HCT116 (cell line): Measurements from ENCODE around the gene FBXL7. TPM values are rescaled to one million over a fixed set of nuclear protein-coding genes. Genes with fewer than 3 reads are reported as not detected.

Source experiments
- ATAC-seq: fragments of 200-7000 bp; cut with Tn5 transposase; 2 replicates; pipeline ENCODE4 v1.9.1; 2020; ENCODE audit warnings: mild to moderate bottlenecking, moderate library complexity
- BruUV-seq: library from RNA; stranded (reverse); fragments of 400-500 nt; replicated peaks from 2 replicates; lab custom pipeline; 2021; lab: Mats Ljungman, UMichigan
- CTCF ChIA-PET: fragments of 300-600 bp; sonication (Branson Sonifier 250); formaldehyde crosslinking; loops from one replicate; lab custom pipeline; 2021; ENCODE audit warnings: antibody characterized with exemption; lab: Charles Lee
- POLR2A ChIA-PET: fragments of 300-600, 350-600 bp; sonication (Branson Sonifier 250); formaldehyde crosslinking; loops from one replicate; lab custom pipeline; 2021; ENCODE audit warnings: antibody characterized with exemption; lab: Charles Lee
- RAD21 ChIA-PET, 2 experiments: fragments of 300-600 bp; sonication (Branson Sonifier 250); formaldehyde crosslinking; loops; one replicate each; lab custom pipeline; 2023; ENCODE audit warnings: low total read pairs in 2 of 2; ENCODE audit not compliant: uncharacterized antibody in 2 of 2, unreplicated experiment in 2 of 2, low non-redundant PET in 1 of 2; lab: Charles Lee
- DNase-seq: peaks from one replicate; pipeline ENCODE4 v3.0.0-alpha.2; 2010; ENCODE audit warnings: low read depth, low spot score
- H2AFZ ChIP-seq: fragments of 200-600 bp; shearing (Covaris generic), sonication (generic); 2 replicates; pipeline ENCODE4 v1.6.1; 2017; ENCODE audit warnings: low read depth, mixed run types, mixed read lengths, antibody characterized with exemption, low read length; ENCODE audit not compliant: poor library complexity, severe bottlenecking
- H3K27ac ChIP-seq: 2 replicates; pipeline ENCODE4 v1.5.1; 2012; ENCODE audit warnings: low read depth, low read length
- H3K27me3 ChIP-seq: fragments of 200-600 bp; sonication (generic); 2 replicates; pipeline ENCODE4 v1.6.1; 2016; ENCODE audit warnings: mixed run types, low read length, mixed read lengths; ENCODE audit not compliant: insufficient read depth
- H3K36me3 ChIP-seq, 2 experiments: fragments of 200-500 bp in 1 of 2; fragments of 200-600 bp in 1 of 2; sonication (Bioruptor generic) in 1 of 2; sonication (generic) in 1 of 2; 2 replicates each; pipeline versions ENCODE4 v1.5.1 to v1.6.1; 2014 to 2016; ENCODE audit warnings: low read length in 2 of 2, inconsistent platforms in 1 of 2, mixed read lengths in 1 of 2, mixed run types in 1 of 2; ENCODE audit not compliant: insufficient read depth in 2 of 2, control insufficient read depth in 1 of 2
- H3K4me1 ChIP-seq, 2 experiments: fragments of 200-600 bp in 1 of 2; sonication (generic) in 1 of 2; 2 replicates each; pipeline versions ENCODE4 v1.5.1 to v1.6.1; 2012 to 2017; ENCODE audit warnings: low read length in 2 of 2, inconsistent platforms in 1 of 2, mild to moderate bottlenecking in 1 of 2, mixed read lengths in 1 of 2, mixed run types in 1 of 2, moderate library complexity in 1 of 2; ENCODE audit not compliant: insufficient read depth in 2 of 2, control insufficient read depth in 1 of 2
- H3K4me2 ChIP-seq: fragments of 200-600 bp; sonication (generic); 2 replicates; pipeline ENCODE4 v1.6.1; 2017; ENCODE audit warnings: mixed run types, low read length, mixed read lengths
- H3K4me3 ChIP-seq, 2 experiments: fragments of 200-600 bp in 1 of 2; sonication (generic) in 1 of 2; replicated peaks in 1 of 2; 2 replicates each; pipeline ENCODE4 v1.5.1; 2011 to 2016; ENCODE audit warnings: low read length in 2 of 2, control low read depth in 1 of 2, low read depth in 1 of 2, mild to moderate bottlenecking in 1 of 2, mixed read lengths in 1 of 2, mixed run types in 1 of 2
- H3K79me2 ChIP-seq: fragments of 200-600 bp; sonication (generic); 2 replicates; pipeline ENCODE4 v1.6.1; 2017; ENCODE audit warnings: mild to moderate bottlenecking, mixed run types, low read length, moderate library complexity, mixed read lengths; ENCODE audit not compliant: insufficient read depth
- H3K9ac ChIP-seq: fragments of 200-600 bp; sonication (generic); 2 replicates; pipeline ENCODE4 v1.6.1; 2016; ENCODE audit warnings: low read length, mixed read lengths
- H3K9me2 ChIP-seq: fragments of 200-600 bp; sonication (generic), shearing (Covaris generic); 2 replicates; pipeline ENCODE4 v1.6.1; 2017; ENCODE audit warnings: mixed run types, mild to moderate bottlenecking, moderate library complexity; ENCODE audit not compliant: insufficient read depth
- H3K9me3 ChIP-seq, 2 experiments: fragments of 200-500 bp in 1 of 2; fragments of 200-600 bp in 1 of 2; sonication (Bioruptor generic) in 1 of 2; sonication (generic) in 1 of 2; 2 replicates each; pipeline ENCODE4 v1.6.1; 2014 to 2017; ENCODE audit warnings: low read length in 2 of 2, mixed read lengths in 2 of 2, inconsistent platforms in 1 of 2, low read depth in 1 of 2, mild to moderate bottlenecking in 1 of 2, mixed run types in 1 of 2, moderate library complexity in 1 of 2; ENCODE audit not compliant: control insufficient read depth in 1 of 2, insufficient read depth in 1 of 2
- H4K20me1 ChIP-seq: fragments of 200-600 bp; sonication (generic), shearing (Covaris generic); 2 replicates; pipeline ENCODE4 v1.6.1; 2017; ENCODE audit warnings: mixed run types, mild to moderate bottlenecking, moderate library complexity; ENCODE audit not compliant: insufficient read depth
- ATF3 ChIP-seq: IDR thresholded peaks from 2 replicates; pipeline ENCODE4 v1.6.1; 2012
- CBX3 ChIP-seq: IDR thresholded peaks from 2 replicates; pipeline ENCODE4 v1.6.1; 2012; ENCODE audit warnings: low read depth
- CTCF ChIP-seq, 3 experiments: fragments of 200-600 bp in 1 of 3; sonication (generic) in 1 of 3; IDR thresholded peaks in 2 of 3; conservative IDR thresholded peaks in 1 of 3; 2 replicates each; pipeline ENCODE4 v1.5.1; 2012 to 2017; ENCODE audit warnings: low read depth in 2 of 3, low read length in 2 of 3, antibody characterized with exemption in 1 of 3, borderline replicate concordance in 1 of 3, control low read depth in 1 of 3, mild to moderate bottlenecking in 1 of 3, mixed read lengths in 1 of 3, mixed run types in 1 of 3, moderate library complexity in 1 of 3; ENCODE audit not compliant: insufficient read depth in 1 of 3
- EGR1 ChIP-seq: IDR thresholded peaks from 2 replicates; pipeline ENCODE4 v1.6.1; 2012; ENCODE audit warnings: low read depth
- ELF1 ChIP-seq: IDR thresholded peaks from 2 replicates; pipeline ENCODE4 v1.6.1; 2012; ENCODE audit warnings: low read depth, borderline replicate concordance
- EZH2phosphoT487 ChIP-seq: fragments of 200-600 bp; IDR thresholded peaks from 2 replicates; pipeline ENCODE4 v1.6.1; 2018; ENCODE audit warnings: antibody characterized with exemption, borderline replicate concordance
- JUND ChIP-seq: IDR thresholded peaks from 2 replicates; pipeline ENCODE4 v1.6.1; 2012
- MAX ChIP-seq: IDR thresholded peaks from 2 replicates; pipeline ENCODE4 v1.6.1; 2012
- POLR2AphosphoS5 ChIP-seq: IDR thresholded peaks from 2 replicates; pipeline ENCODE4 v1.6.1; 2011; ENCODE audit warnings: mild to moderate bottlenecking, low read depth, low read length, moderate library complexity
- RAD21 ChIP-seq: IDR thresholded peaks from 2 replicates; pipeline ENCODE4 v1.6.1; 2012; ENCODE audit warnings: low read depth, mild to moderate bottlenecking
- SP1 ChIP-seq: IDR thresholded peaks from 2 replicates; pipeline ENCODE4 v1.6.1; 2012; ENCODE audit warnings: low read depth
- SRF ChIP-seq: IDR thresholded peaks from 2 replicates; pipeline ENCODE4 v1.6.1; 2012; ENCODE audit warnings: low read depth
- TCF7L2 ChIP-seq: IDR thresholded peaks from 2 replicates; pipeline ENCODE4 v1.7.0; 2011; ENCODE audit warnings: borderline replicate concordance, inconsistent platforms; ENCODE audit not compliant: insufficient read depth, insufficient read length; ENCODE audit errors: extremely low read depth
- YY1 ChIP-seq: IDR thresholded peaks from 2 replicates; pipeline ENCODE4 v1.6.1; 2011; ENCODE audit warnings: low read length, low read depth, moderate library complexity, mild to moderate bottlenecking; ENCODE audit not compliant: insufficient replicate concordance; ENCODE audit errors: extremely low read depth
- ZBTB33 ChIP-seq: IDR thresholded peaks from 2 replicates; pipeline ENCODE4 v1.6.1; 2011; ENCODE audit warnings: mild to moderate bottlenecking, low read length, moderate library complexity; ENCODE audit not compliant: insufficient replicate concordance; ENCODE audit errors: extremely low read depth
- ZFX ChIP-seq: fragments of 450-650 bp; IDR thresholded peaks from 2 replicates; pipeline ENCODE4 v1.6.1; 2017
- ZNF274 ChIP-seq: fragments of 200-500 bp; sonication (Bioruptor generic); IDR thresholded peaks from 2 replicates; pipeline ENCODE4 v1.6.1; 2014; ENCODE audit warnings: mild to moderate bottlenecking, low read depth, low read length, inconsistent platforms
- intact Hi-C: fragments of 100-400 bp; cut with micrococcal nuclease; formaldehyde crosslinking; loops from 2 replicates; pipeline ENCODE4 v1.10.0; 2022
- total RNA-seq: library from RNA; stranded (reverse); gene quantifications from one replicate; pipeline ENCODE4 v1.2.1, GENCODE V29; 2021; ENCODE audit not compliant: unreplicated experiment

Gene FBXL7
- total RNA-seq, 1 experiment from 2014 or later: 0.05 TPM

- BruUV-seq: no TSS peak
- no peaks in the 10 kb centered on the region for H3K9me2 ChIP-seq
- TF ChIP-seq ZBTB33: no peak
- TF ChIP-seq MAX: no peak
- TF ChIP-seq ZFX: no peak
- no peak for TF ChIP-seq EZH2phosphoT487
- TF ChIP-seq SP1: no peak
- no peak for TF ChIP-seq YY1
- TF ChIP-seq EGR1: no peak
- TF ChIP-seq POLR2AphosphoS5: no peak
- no peak for TF ChIP-seq ZNF274
- TF ChIP-seq JUND: no peak
- TF ChIP-seq TCF7L2: no peak
- no peak for TF ChIP-seq CBX3
- no peak for TF ChIP-seq ELF1
- TF ChIP-seq ATF3: no peak
- TF ChIP-seq SRF: no peak
- TF ChIP-seq RAD21: no peak
- no peak for TF ChIP-seq CTCF (IDR thresholded peaks at IDR 0.05 in 2 of 3, conservative IDR thresholded peaks at IDR 0.05 in 1 of 3; ENCODE audit: borderline replicate concordance in 1 of 3, insufficient read depth in 1 of 3, low read depth in 2 of 3, low read length in 2 of 3)
- TF ChIP-seq, all 23 proteins: peak for 0
- Histone ChIP-seq H3K79me2 (no peaks in the 10 kb centered on the region), H3K4me3 (no peak overlapping the region), H3K27ac (no peak overlapping the region), H4K20me1 (no peaks in the 10 kb centered on the region), H3K4me2 (no peak overlapping the region), H3K27me3 (no peaks in the 10 kb centered on the region), H3K9ac (no peak overlapping the region), H2AFZ (no peak overlapping the region), H3K9me3 (peaks cover 12 to 30% of the 10 kb centered on the region in 2 experiments; a peak in 2 of 4 replicates), H3K36me3 (no peaks in the 10 kb centered on the region), H3K4me1 (no peaks in the 10 kb centered on the region)
- CTCF ChIA-PET: no interaction called here
- RAD21 ChIA-PET: no interaction called here
- intact Hi-C loops: no loop called here
- ATAC-seq (no peak), DNase-seq (no peak)
- POLR2A ChIA-PET: no interaction called here
Observed at GRCh38 chr5:15746833-15747232, 246.9 kb downstream of the FBXL7 start.
